MM.1S (cell line): ENCODE measurements around the gene DUOX2.

Source experiments
- DNase-seq: peaks from one replicate; pipeline ENCODE4 v3.0.0-alpha.2; 2015
- H2AFZ ChIP-seq: fragments of 300-600 bp; sonication (generic); 2 replicates; pipeline ENCODE4 v1.6.0; 2016; ENCODE audit warnings: antibody characterized with exemption, low read length
- H3F3A ChIP-seq: fragments of 300-600 bp; sonication (generic); 2 replicates; pipeline ENCODE4 v1.6.1; 2016; ENCODE audit warnings: mild to moderate bottlenecking, antibody characterized with exemption, low read length, moderate library complexity, mixed read lengths; ENCODE audit not compliant: insufficient read depth
- H3K27ac ChIP-seq: fragments of 300-600 bp; sonication (generic); 2 replicates; pipeline ENCODE4 v1.5.1; 2016; ENCODE audit warnings: mild to moderate bottlenecking, low read length
- H3K27me3 ChIP-seq: fragments of 300-600 bp; sonication (generic); replicated peaks from 2 replicates; pipeline ENCODE4 v1.6.0; 2016; ENCODE audit warnings: low read length; ENCODE audit not compliant: insufficient read depth
- H3K36me3 ChIP-seq: fragments of 300-600 bp; sonication (generic); replicated peaks from 2 replicates; pipeline ENCODE4 v1.6.1; 2016; ENCODE audit warnings: mild to moderate bottlenecking, low read length, mixed read lengths; ENCODE audit not compliant: insufficient read depth
- H3K4me1 ChIP-seq: fragments of 300-600 bp; sonication (generic); 2 replicates; pipeline ENCODE4 v1.6.1; 2016; ENCODE audit warnings: low read length, mixed read lengths
- H3K4me2 ChIP-seq: fragments of 300-600 bp; sonication (generic); 2 replicates; pipeline ENCODE4 v1.6.0; 2016; ENCODE audit warnings: low read depth, low read length
- H3K4me3 ChIP-seq: fragments of 300-600 bp; sonication (generic); 2 replicates; pipeline ENCODE4 v1.5.1; 2016; ENCODE audit warnings: low read length, mixed read lengths
- H3K79me2 ChIP-seq: fragments of 300-600 bp; sonication (generic); 2 replicates; pipeline ENCODE4 v1.6.1; 2016; ENCODE audit warnings: mixed run types, low read length, mixed read lengths
- H3K9ac ChIP-seq: fragments of 300-600 bp; sonication (generic); 2 replicates; pipeline ENCODE4 v1.6.1; 2016; ENCODE audit warnings: low read length, mixed read lengths
- H3K9me2 ChIP-seq: fragments of 300-600 bp; sonication (generic); replicated peaks from 2 replicates; pipeline ENCODE4 v1.6.1; 2016; ENCODE audit warnings: mild to moderate bottlenecking, low read length, mixed read lengths; ENCODE audit not compliant: insufficient read depth
- H3K9me3 ChIP-seq: fragments of 300-600 bp; sonication (generic); replicated peaks from 2 replicates; pipeline ENCODE4 v1.6.1; 2016; ENCODE audit warnings: mild to moderate bottlenecking, low read length, mixed read lengths; ENCODE audit not compliant: insufficient read depth
- H4K20me1 ChIP-seq: fragments of 300-600 bp; sonication (generic); 2 replicates; pipeline ENCODE4 v1.6.1; 2016; ENCODE audit warnings: mild to moderate bottlenecking, low read length, moderate library complexity, mixed read lengths; ENCODE audit not compliant: insufficient read depth
- CTCF ChIP-seq: fragments of 300-600 bp; sonication (generic); IDR thresholded peaks from 2 replicates; pipeline ENCODE4 v1.5.1; 2016; ENCODE audit warnings: antibody characterized with exemption, low read length, mixed read lengths
- EZH2 ChIP-seq: fragments of 300-600 bp; sonication (generic); optimal IDR thresholded peaks from 2 replicates; pipeline ENCODE3; 2017; ENCODE audit warnings: low read depth, mild to moderate bottlenecking, antibody characterized with exemption, low read length, mixed read lengths
- EZH2phosphoT487 ChIP-seq: fragments of 300-600 bp; sonication (generic); IDR thresholded peaks from 2 replicates; pipeline ENCODE4 v1.6.1; 2018; ENCODE audit warnings: antibody characterized with exemption, low read length

DUOX2 gene

GRCh38 chr15:45097466-45097865 is 16.5 kb downstream of the DUOX2 start:
- H2AFZ ChIP-seq: no peak overlapping the region
- no peak for DNase-seq
- no peaks in the 10 kb centered on the region for H4K20me1 ChIP-seq
- TF ChIP-seq EZH2 (no peak), EZH2phosphoT487 (no peak), CTCF (no peak)
- no peak overlapping the region for H3K9ac ChIP-seq
- no peaks in the 10 kb centered on the region for H3K79me2 ChIP-seq
- no peak overlapping the region for H3K4me3 ChIP-seq
- H3K27ac ChIP-seq: no peak overlapping the region
- no peaks in the 10 kb centered on the region for H3K4me1 ChIP-seq
- H3K9me3 ChIP-seq: no peaks in the 10 kb centered on the region
- H3K27me3 ChIP-seq: no peaks in the 10 kb centered on the region
- no peaks in the 10 kb centered on the region for H3F3A ChIP-seq
- H3K36me3 ChIP-seq: no peaks in the 10 kb centered on the region
- H3K4me2 ChIP-seq: no peak overlapping the region
- no peaks in the 10 kb centered on the region for H3K9me2 ChIP-seq

GRCh38 chr15:45095661-45096060 is 18.3 kb downstream of the DUOX2 start:
- Histone ChIP-seq H3K4me1 (no peaks in the 10 kb centered on the region), H3F3A (no peaks in the 10 kb centered on the region), H3K9me2 (no peaks in the 10 kb centered on the region), H3K27me3 (no peaks in the 10 kb centered on the region), H3K36me3 (no peaks in the 10 kb centered on the region), H2AFZ (no peak overlapping the region), H3K4me2 (no peak overlapping the region), H3K27ac (no peak overlapping the region), H3K4me3 (no peak overlapping the region), H4K20me1 (no peaks in the 10 kb centered on the region), H3K9me3 (no peaks in the 10 kb centered on the region), H3K9ac (no peak overlapping the region), H3K79me2 (no peaks in the 10 kb centered on the region)
- no peak for TF ChIP-seq CTCF
- no peak for TF ChIP-seq EZH2
- TF ChIP-seq EZH2phosphoT487: no peak
- DNase-seq: no peak

- H3K4me3 ChIP-seq: no peak overlapping the region
- H3K27me3 ChIP-seq: no peaks in the 10 kb centered on the region
- H3F3A ChIP-seq: no peaks in the 10 kb centered on the region
- no peak overlapping the region for H3K4me2 ChIP-seq
- no peaks in the 10 kb centered on the region for H3K79me2 ChIP-seq
- DNase-seq: no peak
- no peak overlapping the region for H3K27ac ChIP-seq
- no peaks in the 10 kb centered on the region for H3K4me1 ChIP-seq
- no peaks in the 10 kb centered on the region for H3K9me2 ChIP-seq
- H2AFZ ChIP-seq: no peak overlapping the region
- no peaks in the 10 kb centered on the region for H3K9me3 ChIP-seq
- H4K20me1 ChIP-seq: no peaks in the 10 kb centered on the region
- TF ChIP-seq CTCF (no peak), EZH2 (no peak), EZH2phosphoT487 (no peak)
- H3K36me3 ChIP-seq: no peaks in the 10 kb centered on the region
- H3K9ac ChIP-seq: no peak overlapping the region
Observed at GRCh38 chr15:45094358-45094730, 19.6 kb downstream of the DUOX2 start.
